ENCODE data around the gene PTEN. TPM values are rescaled to one million over a fixed set of nuclear protein-coding genes. Genes with fewer than 3 reads are reported as not detected.

Gene PTEN
- 45.8 to 55.5 TPM (median 51.7 TPM) in 5 replicates for total RNA-seq (2022; extraction: Qiagen RNA extraction)

DNA sequence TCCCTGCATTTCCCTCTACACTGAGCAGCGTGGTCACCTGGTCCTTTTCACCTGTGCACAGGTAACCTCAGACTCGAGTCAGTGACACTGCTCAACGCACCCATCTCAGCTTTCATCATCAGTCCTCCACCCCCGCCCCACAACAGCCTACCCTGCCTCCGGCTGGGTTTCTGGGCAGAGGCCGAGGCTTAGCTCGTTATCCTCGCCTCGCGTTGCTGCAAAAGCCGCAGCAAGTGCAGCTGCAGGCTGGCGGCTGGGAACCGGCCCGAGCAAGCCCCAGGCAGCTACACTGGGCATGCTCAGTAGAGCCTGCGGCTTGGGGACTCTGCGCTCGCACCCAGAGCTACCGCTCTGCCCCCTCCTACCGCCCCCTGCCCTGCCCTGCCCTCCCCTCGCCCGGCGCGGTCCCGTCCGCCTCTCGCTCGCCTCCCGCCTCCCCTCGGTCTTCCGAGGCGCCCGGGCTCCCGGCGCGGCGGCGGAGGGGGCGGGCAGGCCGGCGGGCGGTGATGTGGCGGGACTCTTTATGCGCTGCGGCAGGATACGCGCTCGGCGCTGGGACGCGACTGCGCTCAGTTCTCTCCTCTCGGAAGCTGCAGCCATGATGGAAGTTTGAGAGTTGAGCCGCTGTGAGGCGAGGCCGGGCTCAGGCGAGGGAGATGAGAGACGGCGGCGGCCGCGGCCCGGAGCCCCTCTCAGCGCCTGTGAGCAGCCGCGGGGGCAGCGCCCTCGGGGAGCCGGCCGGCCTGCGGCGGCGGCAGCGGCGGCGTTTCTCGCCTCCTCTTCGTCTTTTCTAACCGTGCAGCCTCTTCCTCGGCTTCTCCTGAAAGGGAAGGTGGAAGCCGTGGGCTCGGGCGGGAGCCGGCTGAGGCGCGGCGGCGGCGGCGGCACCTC lies at the start of gene PTEN, which contains the start of gene KLLN:
PTEN (plus strand) TSS at position 573 of the 891 bp plus-strand sequence. CDS start 845 bp downstream, outside the sequence.
KLLN (minus strand) TSS at position 481 of the 891 bp plus-strand sequence. CDS start 1,046 bp downstream, outside the sequence.

DNA sequence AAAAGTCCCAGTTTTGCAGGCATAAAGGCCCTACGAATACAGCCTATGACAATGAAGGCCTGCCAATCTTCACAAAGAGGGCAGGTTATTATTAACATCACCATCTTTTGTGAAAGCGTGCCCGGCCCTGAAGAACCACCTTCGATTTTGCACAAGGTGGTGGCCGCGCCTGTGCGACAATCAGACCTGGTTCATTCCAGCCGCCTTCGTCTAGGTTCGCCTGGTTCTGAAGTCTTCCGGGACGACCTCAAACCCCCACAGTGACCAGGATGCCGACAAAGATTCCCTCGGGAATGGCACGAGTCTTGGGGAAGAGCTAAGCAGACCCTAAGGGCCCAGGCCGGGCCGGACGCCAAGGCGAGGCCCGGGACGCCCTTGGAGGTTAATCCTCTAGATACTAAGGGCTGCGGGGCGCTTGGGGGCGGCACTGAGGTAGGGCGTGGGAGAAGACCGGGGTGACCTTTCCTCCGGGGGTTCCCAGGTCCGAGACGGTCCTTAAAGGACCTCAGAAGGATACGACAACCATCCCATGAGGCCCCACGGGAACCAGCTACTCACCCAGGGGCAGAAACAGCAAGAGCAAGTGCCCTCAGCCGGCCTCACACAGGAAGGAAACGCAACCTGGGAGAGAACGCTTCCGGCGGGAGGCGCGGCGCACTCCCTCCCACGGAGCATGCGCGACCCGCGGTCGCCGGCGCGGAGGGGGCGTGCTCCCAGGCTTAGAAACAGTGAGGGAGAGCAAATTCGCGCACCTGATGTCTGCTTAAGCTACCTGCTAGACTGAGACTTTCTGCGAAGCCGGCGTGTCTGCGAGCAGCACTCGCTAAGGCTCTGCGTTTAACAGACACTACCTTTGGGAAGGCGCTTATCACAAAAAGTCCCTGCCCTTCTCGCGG lies 45.6 kb upstream of the PTEN start, which contains the start of gene ATAD1:
ATAD1 (minus strand) TSS at position 618 of the 896 bp plus-strand sequence. CDS start 3,627 bp downstream, outside the sequence.

Other genes starting within 250 kb of the PTEN start
- gene PAPSS2, start 203.7 kb upstream of the PTEN start, total RNA-seq (2022; extraction: Qiagen RNA extraction) = 16.5 to 23.7 TPM (median 20.8 TPM) in 5 replicates
- 36.7 to 49.1 TPM (median 45.4 TPM) in 5 replicates for gene ATAD1, start 45.4 kb upstream of the PTEN start, total RNA-seq (2022; extraction: Qiagen RNA extraction)
- 0.45 to 0.68 TPM (median 0.60 TPM) in 5 replicates for gene KLLN, start 92 bp upstream of the PTEN start, total RNA-seq (2022; extraction: Qiagen RNA extraction)

Measured in A549 treated with dexamethasone at 1 μM for 4 hours (cell line).